Stimulated activated CD4-positive, alpha-beta T cell treated with anti-CD3 and anti-CD28 coated beads, Interleukin-15, amount 100 ng/mL, for 24 hours (primary cell): ENCODE measurements around the gene TTLL3.
"Not testable (repeated sequence)": the region's sequence is repeated elsewhere in the genome, so short reads cannot be mapped to it uniquely, and the experiment has no call there.

Experiments used
- DNase-seq: peaks from one replicate; pipeline ENCODE4 v3.0.0-alpha.2; 2020

The TTLL3 gene, protein sequence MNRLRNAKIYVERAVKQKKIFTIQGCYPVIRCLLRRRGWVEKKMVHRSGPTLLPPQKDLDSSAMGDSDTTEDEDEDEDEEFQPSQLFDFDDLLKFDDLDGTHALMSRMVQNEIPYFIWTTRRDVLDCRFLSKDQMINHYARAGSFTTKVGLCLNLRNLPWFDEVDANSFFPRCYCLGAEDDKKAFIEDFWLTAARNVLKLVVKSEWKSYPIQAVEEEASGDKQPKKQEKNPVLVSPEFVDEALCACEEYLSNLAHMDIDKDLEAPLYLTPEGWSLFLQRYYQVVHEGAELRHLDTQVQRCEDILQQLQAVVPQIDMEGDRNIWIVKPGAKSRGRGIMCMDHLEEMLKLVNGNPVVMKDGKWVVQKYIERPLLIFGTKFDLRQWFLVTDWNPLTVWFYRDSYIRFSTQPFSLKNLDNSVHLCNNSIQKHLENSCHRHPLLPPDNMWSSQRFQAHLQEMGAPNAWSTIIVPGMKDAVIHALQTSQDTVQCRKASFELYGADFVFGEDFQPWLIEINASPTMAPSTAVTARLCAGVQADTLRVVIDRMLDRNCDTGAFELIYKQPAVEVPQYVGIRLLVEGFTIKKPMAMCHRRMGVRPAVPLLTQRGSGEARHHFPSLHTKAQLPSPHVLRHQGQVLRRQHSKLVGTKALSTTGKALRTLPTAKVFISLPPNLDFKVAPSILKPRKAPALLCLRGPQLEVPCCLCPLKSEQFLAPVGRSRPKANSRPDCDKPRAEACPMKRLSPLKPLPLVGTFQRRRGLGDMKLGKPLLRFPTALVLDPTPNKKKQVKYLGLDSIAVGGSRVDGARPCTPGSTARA

DNA sequence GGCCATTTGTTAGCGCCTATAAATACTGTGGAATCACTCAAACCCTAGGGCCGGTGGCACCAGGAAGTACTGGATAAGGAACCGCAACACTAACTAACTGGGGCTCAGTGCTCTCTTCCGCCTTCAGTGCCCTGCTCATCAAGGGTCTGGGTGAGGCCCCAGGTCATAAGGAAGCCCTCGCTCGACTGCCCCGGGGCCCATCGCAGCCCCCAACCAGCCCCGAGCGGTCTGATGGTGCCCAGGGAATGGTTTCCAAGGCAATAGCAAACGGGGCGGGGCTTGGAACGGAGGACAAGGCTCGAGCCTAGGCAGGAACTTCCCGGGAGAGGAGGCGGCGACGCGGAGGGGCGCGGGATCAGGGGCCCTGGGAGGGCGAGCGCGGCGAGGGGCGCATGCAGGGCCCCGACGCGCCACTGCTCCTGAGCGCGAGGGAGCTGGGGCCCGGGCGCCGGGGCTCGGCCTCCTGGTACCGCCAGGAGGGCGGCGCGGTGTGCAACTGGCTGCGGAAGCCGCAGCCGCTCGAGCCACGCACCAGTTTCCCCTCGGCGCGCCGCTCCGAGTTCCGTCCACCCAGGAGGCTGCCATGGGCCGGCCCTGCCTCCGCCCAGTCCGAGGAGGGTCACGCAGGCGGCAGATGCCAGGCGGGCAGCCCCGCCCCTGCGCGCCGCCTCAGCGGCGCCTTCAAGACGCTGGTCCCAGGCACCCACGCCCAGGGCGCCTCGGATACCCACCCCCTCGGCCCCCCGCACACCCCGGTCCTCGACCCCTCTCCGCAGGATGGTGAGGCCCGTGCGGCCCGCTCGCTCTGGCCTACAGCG, at the start of gene TTLL3:
Gene TTLL3 (plus strand): TSS at position 648 of the 818 bp plus-strand sequence. CDS start 400 bp downstream, outside the sequence.
- DNase-seq = peak; percentile 68

GRCh38 chr3:9760779-9761505, 49.1 kb upstream of the TTLL3 start:
- no peak for DNase-seq

GRCh38 chr3:9761919-9762318, 48.1 kb upstream of the TTLL3 start:
- DNase-seq = no peak

GRCh38 chr3:9762871-9763270, 47.2 kb upstream of the TTLL3 start:
- no peak for DNase-seq

DNA sequence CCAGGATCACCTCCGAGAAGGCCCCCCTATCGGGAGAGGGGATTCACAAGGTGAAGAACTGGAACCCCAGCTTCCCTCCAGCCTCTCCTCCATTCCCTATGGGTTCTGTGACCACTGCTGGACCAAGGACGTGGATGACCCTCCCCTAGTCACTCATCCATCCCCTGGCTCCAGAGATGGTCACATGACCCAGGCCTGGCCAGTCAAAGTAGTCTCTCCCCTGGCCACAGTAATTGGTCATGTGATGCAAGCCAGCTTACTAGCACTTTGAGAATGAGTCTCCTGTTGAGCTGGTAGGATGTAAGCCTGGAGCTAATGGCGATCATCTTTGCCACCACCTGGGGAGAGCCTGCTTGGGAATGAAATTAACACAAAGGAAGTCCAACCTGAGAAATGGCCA, 44.2 kb upstream of the TTLL3 start:
- no peak for DNase-seq

DNA sequence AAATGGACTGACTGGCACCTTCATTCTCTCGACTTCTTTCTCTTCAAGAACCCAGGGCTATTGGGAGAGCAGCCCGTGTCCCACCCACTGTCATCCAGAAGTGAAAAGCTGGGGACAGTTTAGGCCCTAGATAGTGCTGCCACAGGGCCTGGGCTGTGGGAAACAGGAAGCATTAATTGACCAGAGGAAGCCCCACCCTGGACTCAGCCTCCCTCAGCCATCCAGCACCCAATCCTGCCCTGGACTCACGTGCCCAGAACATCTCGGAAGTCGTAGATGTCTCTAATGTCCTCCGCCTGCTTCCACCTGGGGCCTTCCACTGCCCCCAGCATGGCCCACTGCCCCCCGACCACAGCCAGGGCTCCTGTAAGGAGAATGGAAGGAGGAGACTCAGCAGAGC, 42.6 kb upstream of the TTLL3 start:
- no peak for DNase-seq

DNA sequence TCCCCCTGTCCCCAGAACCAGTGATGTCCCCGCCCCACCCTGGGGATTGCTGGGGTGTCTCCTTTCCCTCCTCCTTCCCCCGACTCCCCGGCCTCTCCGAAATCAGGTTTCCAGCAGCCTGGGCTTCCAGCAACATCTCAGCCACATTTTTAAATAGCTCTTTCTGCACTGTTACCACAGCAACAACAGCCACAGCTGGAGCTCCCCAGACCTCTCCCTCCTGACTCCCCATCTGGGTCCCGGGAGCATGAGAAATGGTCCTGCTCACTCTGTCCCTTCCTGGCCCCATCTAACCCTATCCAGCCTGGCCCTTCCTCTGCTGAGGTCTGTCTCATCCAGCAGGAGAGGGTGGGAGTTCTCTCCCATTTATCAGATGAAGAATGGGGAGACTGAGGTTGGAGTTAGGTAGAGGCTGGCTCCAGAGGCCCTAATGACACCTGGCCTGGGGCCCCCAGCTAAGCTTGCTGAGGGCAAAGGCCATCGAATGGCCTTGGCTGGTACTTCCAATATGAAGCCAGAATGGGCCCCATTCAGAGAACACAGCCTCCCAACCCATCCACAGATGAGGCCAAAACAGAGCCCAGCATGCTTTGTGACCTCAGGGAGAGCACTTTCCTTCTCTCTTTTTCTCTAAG, 41.8 kb upstream of the TTLL3 start:
- DNase-seq = no peak

DNA sequence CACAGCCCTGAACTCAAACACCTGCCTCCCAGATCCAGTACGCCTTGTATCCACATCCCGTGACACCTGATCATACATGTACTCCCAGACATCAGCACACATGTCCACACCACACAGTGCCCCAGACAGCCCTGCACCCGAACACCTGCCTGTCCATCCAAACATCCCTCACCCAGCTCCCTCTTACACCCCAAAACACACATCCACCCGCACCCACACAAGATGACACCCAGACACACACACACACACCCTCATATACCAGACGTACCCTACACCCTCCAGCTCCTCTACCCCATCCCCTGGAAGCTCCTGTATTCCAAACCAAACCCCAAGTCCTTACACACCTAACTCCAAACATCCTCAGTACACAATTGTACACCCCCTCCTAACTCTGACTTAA, 41.0 kb upstream of the TTLL3 start:
- DNase-seq = no peak

DNA sequence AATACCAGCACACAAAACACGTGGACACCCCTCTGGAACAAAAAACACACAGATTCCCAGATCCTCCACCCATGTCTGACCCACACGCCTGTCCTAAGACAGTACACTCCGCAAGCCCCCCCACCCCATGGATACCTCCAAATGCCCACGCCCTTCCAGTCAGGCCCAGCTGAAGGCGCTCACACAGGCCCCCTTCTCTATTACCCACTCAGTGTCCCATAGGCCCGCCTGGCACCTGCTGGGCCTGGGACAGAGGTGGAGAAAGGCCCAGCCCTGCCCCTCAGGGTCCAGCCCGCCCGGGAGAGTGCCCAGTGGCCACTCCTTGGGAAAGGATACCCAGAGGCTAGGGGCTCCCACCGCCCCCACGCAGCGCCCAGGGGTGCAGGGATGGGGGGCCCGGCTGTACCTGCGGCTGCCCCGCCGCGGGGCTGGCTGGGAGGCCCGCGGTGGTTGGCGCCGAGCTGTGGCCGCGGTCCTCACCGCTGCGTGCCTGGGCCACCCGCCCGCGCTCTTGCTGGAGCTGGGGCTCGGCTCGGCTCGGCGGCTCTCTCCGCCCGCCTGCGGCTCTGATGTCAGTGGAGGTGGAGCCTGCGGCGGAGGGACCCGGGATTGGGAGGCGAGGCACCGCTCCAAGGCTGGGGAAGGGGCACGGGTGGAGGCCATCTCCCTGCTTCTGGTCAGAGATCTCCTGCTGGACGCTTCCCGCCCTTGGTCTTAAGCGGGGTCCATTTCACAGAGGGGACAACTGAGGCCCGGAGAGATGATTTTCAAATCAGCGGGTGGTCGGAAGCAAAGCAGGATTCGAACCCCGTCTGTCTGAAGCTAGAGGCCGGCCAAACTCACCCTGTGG, 40.4 kb upstream of the TTLL3 start, which contains the start of gene CAMK1:
Gene CAMK1 (minus strand): TSS at position 522 of the 850 bp plus-strand sequence. CDS start 2,198 bp downstream, outside the sequence.
- DNase-seq = peak; percentile 84

DNA sequence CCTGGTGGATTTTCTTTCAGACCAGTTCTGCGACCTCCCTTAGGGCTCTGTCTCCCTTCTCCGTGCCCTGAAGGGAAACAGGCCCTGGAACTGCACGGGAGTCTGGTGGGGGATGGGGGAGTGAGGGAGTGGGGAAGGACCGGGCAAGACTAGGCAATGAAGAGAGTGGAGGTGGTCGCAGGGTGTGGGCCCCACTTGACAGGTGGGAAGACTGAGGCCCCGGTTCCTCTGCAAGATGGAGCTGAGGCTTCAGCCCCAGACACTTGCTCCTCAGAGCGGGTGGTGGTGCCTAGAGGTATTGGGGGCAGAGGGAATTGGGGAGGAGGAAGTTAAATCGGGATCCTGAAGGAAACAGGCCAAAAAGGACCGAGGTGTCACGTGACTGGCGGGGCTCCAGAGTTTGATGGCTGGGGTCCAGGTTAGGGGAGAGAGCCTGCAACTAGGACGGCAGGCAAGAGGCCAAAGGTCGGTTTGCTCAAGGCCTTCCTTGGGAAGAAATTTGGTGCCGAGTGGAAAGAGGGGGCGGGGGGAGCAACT, 39.7 kb upstream of the TTLL3 start:
- no peak for DNase-seq

DNA sequence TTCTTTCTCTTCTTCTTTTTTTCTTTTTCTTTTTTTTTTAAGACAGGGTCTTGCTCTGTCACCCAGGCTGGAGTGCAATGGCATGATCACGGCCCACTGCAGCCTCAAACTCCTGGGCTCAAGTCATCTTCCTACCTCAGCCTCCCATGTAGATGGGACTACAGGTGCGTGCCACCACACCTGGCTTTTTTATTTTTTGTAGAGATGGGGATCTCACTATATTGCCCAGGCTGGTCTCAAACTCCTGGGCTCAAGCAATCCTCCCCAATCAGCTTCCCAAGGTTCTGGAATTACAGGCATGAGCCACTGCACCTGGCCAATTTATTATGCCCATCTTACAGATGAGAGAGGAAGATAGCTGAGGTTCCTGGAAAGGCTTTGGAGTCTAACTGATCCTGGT, 39.1 kb upstream of the TTLL3 start:
- DNase-seq = not testable (repeated sequence)

GRCh38 chr3:9776896-9777693, 33.0 kb upstream of the TTLL3 start:
- no peak for DNase-seq

- DNase-seq = no peak
These were observed 32.4 kb upstream of the TTLL3 start for GRCh38 chr3:9777694-9778021.

GRCh38 chr3:9778143-9779074, 31.7 kb upstream of the TTLL3 start:
- DNase-seq = peak; percentile 83

DNA sequence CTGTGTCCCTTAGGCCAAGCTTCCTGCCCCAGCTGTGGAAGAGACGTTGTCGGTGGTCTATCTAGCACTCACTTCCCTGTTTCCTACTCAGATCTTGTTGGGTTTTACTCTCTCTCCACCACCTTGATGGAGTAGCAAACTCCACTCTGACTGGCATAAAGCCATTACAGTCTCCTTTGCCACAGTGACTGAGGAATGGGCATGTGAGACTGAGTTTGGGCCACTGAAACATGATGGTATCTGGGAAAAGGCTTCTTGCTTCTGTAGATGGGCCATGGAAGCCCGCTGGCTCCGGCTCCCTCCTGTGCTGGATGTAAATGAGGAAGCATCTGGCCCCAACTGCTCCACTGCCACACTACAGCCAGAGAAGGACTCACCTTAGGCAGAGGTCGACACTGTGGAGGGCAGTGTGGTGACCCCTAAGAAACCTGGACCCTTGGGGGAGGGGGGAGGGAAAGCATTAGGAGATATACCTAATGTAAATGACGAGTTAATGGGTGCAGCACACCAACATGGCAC, 30.9 kb upstream of the TTLL3 start:
- no peak for DNase-seq

DNA sequence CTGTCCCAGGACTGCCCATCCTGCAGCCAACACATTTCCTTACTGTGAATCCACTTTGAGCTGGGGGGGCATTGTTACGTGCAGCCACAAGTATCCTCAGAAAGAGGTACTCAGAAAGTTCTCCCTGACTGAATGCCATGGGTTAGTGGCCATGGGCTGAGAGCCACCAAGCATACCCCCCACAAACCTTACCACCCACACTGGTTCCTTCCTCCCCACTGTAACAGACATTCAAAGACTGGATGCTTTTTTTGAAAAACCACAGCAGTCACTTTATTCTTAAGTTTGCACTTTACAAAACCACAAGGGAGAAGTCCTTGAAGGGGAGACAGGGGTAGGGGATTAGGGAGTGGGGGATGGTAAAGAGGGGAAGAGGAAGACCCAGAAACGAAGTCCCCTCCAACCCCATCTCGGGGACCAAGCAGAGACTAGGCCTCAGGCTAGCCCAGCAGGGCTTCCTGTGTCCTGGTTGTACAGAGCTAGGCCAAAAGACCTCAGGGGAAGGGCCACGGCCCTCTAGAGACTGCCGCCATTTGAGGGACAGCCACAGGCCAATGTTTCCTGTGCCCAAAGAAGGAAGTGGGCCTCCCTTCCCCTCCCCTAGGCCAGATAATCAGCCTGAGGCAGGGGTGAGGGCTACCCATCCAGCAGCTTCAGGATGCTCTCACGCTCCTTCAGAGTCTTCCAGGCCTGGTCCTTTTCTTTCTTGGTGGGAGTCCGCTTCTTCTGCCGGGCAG, 30.2 kb upstream of the TTLL3 start:
- peak; percentile 52 for DNase-seq

GRCh38 chr3:9780458-9780812, 29.6 kb upstream of the TTLL3 start:
- no peak for DNase-seq

DNA sequence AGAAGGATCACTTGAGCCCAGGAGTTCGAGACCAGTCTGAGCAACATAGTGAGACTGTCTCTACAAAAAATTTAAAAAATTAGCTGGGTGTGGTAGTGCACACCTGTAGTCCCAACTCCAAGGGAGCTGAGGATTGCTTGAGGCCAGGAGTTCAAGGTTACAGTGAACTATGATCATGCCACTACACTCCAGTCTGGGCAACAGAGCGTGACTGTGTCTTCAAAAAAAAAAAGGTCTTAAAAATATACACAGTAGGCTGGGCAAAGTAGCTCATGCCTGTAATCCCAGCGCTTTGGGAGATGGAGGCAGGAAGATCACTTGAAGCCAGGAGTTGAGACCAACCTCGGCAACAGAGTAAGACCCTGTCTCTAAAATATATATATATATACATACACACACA, 29.2 kb upstream of the TTLL3 start:
- DNase-seq = no peak
